GM19239 (cell line): ENCODE data around the gene TNRC6C.
A peak's percentile ranks its signal among the peaks of the same experiment; 100 is the strongest.
"Not testable (repeated sequence)": the region's sequence is repeated elsewhere in the genome, so short reads cannot be mapped to it uniquely, and the experiment has no call there.

Source experiments
- DNase-seq: peaks from one replicate; pipeline ENCODE4 v3.0.0; 2011; ENCODE audit warnings: low spot score; ENCODE audit not compliant: insufficient read length
- FAIRE-seq: peaks from 2 replicates; lab custom pipeline; 2011; peaks lifted over from hg19 to GRCh38; lab: Jason Lieb, UNC

Gene TNRC6C

DNA sequence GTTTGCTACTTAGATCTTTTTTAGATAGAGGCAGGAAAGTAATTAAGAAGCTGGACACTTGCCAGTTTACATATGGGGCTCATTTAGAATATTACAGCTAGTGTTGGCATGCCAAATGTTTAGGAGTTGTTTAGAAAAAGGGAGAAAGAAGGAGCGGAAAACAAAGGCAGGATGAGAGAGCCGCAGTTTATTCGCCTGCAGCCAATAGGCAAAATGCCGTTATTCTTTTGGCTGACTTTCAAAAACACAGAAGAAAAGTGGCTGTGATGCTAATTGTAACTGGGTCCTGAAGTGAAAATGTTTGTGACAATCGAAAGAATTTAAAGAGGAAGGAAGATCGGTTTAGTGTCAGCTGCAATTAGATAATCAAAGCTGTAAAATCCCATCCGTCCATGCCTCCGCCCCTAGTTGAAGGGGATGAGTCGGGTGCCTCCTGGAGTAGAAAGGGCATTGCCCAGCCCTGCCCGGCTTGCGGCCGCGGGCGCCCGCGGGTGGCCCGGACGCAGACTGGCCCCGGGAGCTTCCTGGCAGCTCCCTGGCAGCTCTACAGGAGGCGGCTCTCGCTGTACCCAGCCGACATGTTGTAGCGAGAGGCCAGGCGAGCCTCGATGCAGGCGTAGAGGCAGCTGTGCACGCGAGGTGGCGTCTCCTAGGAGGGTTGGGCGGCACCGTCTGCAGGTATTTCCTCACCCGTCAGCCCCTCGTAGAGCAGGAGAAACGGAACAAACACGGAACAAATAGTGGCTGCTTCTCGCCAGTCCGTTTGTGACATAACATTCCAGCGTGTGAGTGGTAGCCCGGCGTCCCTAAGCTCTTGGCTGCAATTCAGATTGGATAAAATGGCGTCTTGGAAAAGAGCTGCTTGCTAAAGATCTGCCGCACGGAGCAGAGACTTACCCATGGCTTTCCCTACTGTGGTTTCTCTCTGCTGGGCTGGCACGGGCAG is 82.2 kb downstream of the TNRC6C start:
- DNase-seq: no peak
- no peak for FAIRE-seq

DNA sequence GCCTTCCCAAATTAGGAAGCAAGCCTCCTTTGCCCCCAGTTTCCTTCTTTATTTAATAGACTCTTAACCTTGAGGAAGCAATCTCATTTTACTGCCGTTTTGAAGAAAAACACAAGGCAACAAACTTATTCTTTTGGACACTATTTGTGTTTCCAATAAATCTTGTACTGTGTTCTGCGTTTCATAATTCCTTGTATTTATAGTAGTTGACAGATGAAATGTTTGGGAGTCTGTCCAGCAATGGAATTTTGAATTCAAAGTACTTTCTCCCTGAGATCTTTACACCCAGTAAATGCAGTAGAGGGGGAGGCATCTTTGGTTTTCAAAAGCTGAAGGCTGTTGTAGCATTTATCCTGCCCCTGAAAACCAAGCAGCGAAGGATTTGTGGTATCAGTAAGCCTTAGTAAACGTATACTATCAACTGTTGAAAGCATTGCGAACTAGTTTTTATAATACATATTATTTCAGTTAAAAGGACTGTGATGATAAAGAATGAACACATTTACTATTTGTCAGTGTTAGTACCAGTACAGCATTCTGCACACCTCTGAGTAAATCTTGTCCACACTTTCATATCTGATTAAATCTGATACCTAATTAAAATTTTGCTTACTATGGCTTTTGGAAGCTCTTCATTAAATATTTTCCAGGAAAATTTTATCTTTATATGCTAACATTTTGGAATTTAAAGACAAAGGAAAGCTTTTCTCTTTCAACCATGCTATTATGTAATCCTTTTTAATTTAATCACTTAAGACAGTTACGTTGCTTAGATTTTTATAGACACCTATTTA is 83.1 kb downstream of the TNRC6C start:
- FAIRE-seq (no peak), DNase-seq (no peak)

DNA sequence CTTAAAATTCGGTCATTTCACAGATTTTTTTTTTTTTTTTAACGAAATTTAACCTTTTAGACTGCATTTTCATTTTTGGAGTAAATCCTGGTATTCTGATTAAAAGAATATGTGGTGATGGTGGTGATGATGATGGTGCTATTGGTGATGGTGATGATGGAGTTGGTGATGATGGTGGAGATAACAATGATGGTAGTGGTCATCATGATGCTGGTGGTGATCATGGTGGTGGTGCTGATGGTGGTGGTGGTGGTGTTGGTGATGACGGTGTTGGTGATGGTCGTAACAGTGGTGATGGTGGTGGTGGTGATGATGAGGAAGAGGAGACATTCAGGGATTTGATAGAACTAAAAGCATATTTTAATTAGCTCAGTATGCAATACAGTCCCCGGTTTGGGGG is 84.0 kb downstream of the TNRC6C start:
- FAIRE-seq: no peak
- no peak for DNase-seq

DNA sequence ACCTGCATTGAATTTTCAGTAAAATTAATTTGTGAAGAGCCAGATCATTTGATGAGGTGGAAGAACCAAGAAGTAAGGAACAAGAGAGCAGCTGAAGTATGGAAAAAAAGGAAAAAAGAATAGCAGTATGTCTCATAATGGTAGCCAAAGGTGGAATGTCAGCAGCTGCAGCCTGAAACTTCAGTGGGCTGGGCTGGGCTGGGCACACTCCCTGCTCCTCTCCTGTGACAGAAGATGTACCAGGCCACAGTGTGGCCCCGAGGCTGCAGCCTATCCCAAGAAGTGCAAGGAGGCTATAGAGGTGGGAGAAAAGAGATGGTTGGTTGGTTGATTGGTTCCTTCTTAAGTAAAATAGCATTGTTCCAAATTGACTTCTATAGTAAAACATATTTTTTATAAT is 84.5 kb downstream of the TNRC6C start:
- DNase-seq (no peak), FAIRE-seq (no peak)

DNA sequence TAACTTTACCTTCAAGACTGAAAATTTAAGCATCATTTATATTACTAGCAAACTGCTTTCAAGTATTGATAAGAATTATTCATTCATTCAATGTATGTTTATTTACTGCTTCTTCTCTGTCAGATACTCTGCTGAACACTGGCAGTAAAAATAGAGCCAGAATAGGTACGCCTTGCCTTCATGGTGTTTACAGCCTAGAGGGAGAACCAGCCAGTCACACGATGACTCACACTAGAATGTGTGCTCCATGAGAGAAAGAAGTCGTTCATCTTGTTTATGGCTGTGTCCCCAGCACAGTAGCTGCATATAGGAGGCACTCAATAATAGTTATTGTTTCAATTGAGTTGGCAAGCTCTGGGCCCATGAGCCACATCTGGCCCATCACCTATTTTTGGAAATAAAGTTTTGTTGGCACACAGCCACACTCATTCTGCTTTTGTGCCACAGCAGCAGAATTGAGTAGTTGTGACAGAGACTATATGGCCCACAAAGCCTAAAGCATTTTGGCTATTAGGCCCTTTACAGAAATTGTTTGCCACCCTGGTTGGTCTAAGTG is 85.9 kb downstream of the TNRC6C start:
- DNase-seq: no peak
- no peak for FAIRE-seq

DNA sequence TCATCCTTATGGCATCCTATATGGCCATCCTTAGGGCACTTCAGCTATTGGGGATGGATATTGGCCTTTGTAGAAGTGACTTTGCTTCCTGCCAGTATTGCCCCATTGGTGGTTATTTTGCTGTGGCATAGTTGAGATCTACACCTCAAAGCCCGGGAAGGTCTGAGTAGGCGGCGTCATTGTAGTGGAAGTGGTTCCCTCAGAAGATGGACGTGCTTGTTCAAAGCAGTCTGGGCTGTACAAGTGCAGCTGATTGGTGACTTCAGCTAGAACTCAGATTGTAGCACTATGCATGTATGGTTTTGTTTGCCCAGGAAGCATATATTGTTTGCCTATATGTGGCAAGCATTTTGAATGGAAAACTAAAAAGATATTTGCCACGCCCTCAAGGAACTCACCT is 86.8 kb downstream of the TNRC6C start:
- FAIRE-seq: no peak
- DNase-seq: no peak

DNA sequence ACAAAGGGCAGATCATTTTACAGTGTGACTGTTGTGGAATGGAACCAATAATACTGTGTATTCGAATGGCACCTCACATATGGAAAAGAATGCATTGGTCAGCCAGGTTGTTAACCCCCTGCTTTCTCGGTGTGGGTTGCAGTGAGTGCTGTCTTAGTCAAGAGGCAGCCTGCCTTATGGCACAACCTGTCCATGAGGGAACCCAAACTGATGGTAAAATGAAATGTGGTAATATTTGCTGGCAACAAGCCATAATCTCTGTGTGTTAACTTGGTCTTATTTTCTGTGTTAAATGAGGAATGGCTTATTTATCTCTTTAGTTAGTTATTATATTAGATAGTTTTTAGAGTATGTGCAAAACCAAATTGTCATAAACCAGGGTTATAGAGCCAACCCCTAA is 88.4 kb downstream of the TNRC6C start:
- no peak for FAIRE-seq
- no peak for DNase-seq

DNA sequence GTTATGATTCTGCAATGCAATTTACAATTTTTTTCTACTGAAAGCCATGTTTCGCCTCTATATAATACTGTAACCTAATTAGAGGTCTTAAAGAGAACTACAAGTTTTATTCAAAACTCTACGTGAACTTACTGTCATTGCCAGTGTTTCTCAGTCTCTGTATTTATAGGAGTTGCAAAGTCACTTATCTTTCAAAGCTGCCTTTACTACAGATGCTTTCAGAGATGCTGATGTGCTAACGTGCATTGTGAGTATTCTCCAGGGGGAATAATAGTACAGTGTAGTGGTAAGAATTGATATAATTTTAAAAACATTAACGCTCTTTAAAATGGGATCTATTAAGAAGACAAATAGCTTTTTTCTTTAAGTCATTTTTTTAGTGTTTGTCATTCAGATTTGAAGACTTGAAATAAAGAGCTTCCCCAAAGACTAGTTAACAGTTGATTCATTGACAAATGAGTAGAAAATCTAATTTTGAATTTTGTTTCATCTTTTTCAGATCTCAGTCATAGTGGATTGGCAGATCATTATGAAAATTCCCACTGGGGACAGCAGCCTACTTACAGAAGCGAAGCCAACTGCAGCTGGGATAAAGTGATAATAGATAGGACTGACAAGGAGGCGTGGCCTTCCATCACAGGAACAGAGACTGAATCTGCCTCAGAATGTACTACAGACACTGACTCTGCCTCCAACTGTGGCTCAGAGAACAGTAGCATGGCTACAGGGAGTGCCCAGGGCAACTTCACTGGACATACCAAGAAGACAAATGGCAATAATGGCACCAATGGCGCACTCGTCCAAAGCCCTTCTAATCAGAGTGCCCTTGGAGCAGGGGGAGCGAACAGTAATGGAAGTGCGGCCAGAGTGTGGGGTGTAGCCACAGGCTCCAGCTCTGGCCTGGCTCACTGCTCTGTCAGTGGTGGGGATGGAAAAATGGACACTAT is 90.1 kb downstream of the TNRC6C start:
- DNase-seq (no peak), FAIRE-seq (no peak)

DNA sequence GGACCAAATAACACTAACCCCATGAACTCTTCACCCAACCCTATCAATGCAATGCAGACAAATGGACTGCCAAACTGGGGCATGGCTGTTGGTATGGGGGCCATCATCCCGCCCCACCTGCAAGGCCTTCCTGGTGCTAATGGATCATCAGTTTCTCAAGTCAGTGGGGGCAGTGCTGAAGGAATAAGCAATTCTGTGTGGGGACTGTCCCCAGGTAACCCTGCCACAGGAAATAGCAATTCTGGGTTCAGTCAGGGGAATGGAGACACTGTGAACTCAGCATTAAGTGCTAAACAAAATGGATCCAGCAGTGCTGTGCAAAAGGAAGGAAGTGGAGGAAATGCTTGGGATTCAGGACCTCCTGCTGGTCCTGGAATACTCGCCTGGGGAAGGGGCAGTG is 91.1 kb downstream of the TNRC6C start:
- DNase-seq: no peak
- FAIRE-seq: no peak

DNA sequence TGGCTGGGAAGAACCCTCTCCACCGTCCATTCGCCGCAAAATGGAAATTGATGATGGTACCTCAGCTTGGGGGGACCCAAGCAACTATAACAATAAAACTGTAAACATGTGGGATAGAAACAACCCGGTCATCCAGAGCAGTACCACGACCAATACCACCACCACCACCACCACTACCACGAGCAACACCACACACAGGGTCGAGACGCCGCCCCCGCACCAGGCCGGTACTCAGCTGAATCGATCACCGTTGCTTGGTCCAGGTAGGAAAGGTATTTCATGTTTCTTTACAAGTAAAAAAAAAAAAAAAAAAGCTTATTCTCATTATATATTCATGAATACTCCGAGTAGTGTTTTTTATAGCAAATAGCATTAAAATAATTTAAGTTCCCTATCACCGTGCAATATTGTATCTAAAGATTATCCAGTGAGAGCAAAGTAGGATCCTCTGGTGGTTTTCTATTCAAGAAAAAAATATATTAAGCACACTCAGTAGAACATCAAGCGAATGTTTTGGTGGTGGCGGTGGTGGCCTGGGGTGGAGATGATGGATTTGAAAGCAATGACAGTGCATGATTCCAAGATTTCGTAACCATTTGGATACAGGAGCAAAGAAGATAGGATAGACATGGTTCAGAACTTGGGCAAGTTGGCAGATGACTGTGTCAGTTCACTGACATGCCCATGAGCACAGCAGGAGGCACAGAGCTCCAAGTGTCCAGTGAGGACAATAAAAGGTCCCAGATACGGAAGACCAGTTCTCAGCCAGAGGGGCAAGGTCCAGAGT is 92.9 kb downstream of the TNRC6C start:
- DNase-seq (no peak), FAIRE-seq (no peak)

DNA sequence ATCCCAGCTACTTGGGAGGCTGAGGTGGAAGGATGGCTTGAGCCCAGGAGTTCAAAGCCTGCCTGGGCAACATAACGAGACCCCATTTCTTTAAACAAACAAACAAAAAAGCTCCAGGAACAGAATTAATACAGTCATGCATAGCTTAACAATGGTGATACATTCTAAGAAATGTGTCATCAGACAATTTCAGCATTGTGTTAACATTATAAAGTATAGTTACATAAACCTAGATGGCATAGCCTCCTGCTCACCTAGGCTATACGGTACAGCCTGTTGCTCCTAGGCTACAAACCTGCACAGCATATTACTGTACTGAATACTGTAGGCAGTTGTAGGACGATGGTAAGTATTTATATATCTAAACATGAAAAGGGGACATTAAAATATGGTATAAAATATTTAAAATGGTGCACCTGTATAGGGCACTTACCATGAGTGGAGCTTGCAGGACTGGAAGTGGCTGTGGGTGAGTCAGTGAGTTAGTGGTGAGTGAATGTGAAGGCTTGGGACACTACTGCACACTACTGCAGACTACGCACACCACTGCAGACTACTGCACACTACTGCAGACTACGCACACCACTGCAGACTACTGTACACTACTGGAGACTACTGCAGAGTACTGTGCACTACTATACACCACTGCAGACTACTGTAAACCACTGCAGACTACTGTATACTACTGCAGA is 95.4 kb downstream of the TNRC6C start:
- FAIRE-seq (no peak), DNase-seq (no peak)

DNA sequence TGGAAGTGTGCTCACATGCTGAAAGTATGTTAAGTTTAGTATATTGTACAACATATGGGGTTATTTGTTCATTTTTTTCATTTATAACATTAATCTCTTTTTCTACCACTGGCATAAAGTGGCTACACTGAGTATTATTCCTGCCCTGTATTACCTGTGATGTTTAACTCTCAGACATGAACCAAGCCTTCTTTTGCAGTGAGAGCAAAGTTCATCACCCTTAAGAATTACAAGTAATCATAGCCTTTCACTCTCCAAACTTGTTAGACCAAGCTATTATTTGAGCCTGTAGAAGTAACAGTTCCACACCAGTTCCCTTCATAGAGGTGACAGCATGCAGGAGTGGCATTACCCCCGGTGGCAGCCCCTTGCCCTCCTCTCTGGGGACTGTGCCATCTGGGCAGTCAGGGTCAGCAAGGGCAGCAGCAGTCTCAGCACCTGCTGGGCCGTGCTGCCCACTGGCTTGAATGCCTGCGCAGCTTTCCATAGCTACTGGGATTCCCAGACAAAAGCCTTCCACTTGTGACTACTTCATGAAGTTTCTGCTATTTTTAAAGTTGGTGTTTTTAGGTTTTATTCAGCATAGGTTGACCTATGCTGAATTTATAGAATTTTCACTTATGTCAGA is 98.7 kb downstream of the TNRC6C start:
- DNase-seq: no peak
- FAIRE-seq: no peak

DNA sequence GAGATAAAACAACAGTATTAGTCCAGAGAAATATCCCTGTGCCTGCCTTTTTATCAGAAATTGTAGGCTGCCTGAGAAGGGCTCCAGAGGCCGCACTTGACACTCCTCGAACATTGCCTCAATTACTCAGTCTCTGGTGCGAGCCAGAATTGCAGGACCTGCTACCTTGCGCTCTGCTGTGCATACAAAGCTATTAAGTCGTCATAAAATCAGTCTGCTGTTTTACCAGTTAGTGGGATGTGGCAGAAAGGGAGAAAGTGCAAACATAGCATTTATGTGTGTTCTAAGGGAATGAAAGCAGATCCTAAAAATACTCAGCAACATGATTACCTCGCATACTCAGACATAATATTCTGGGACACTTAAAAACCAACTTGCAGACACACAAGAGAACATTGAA is 99.5 kb downstream of the TNRC6C start:
- FAIRE-seq (no peak), DNase-seq (no peak)

DNA sequence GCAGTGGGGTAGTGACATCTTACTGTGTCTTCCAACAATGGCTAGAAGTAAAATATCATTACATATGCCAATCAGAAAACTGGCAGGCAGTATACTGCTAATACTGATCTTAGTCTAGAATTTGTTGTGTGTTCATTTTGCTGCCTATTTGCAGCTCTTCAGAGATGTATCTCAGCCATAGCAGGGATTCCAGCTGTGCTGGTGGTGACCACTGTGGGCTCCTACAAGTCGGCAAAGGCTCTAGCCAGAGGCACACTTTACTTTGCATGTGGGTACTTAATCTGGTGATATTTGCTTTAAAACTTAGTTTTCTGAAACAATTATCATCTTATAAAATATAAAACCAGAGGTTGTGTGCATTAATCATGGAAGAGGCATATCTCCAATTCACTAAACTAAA is 100.1 kb downstream of the TNRC6C start:
- DNase-seq: no peak
- FAIRE-seq: no peak

DNA sequence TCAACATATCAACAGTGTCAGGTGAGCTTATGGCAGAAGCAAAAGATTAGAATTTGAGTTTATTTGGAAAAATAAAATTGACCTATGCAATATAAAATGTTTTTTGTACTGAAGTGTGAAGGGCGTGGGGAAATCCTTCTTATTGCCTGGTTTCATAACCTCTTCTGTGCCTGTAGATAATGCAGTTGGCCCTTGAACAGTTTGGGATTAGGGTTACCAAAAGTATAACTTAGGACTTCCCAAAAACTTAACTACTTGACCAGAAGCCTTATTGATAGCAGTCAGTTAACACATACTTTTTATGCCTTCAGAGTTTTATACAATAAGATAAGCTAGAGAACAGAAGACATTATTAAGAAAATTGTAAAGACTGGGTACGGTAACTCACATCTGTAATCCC is 104.1 kb downstream of the TNRC6C start:
- DNase-seq (no peak), FAIRE-seq (peak; percentile 8)

DNA sequence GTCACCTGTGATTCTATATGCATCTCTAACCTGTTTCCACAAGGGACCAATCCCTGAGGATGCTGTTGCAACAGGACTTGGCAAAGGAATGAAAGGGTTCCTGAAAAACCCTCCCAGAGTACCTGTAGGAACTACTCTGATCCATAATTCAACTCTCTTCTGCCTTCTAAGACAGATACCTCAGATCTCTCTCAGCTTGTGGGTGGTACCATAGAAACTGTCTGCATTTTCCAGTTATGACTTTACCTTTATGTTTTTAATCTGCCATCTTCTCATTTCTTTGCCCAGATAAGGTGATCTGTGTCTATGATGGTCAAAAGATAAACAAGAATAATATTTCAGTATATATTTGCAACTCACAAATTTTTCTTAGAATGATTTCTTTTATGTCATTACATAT is 105.0 kb downstream of the TNRC6C start:
- FAIRE-seq (no peak), DNase-seq (no peak)

DNA sequence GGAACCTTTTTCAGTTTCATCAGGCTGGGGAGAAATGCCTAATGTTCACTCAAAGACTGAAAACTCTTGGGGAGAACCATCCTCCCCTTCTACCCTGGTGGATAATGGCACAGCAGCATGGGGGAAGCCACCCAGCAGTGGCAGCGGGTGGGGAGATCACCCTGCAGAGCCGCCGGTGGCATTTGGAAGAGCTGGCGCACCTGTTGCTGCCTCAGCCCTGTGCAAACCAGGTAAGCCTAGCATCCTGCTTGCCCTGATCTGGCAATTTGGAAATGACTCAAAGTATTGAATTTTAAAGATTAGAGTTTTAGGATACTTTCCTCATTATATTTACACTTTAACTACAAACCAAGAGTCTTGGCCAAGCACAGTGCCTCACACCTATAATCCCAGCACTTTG is 106.2 kb downstream of the TNRC6C start:
- no peak for DNase-seq
- no peak for FAIRE-seq

DNA sequence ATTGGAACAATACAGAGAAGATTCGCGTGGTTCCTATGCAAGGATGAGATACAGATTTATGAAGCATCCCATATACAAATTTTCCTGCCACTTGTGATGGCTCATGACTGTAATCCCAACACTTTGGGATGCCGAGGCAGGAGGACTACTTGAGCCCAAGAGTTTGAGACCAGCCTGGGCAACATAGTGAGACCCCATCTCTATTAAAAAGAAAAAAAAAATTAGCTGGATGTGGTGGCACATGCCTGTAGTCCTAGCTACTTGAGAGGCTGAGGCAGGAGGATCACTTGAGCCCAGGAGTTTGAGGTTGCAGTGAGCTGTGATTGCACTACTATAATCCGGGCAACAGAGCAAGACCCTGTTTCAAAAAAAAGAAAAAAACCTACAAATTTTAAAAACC is 108.5 kb downstream of the TNRC6C start:
- not testable (repeated sequence) for DNase-seq, FAIRE-seq
